Right lung (tissue), 5 donors: ENCODE measurements around the gene TMEM179. TPM values are rescaled to one million over a fixed set of nuclear protein-coding genes. Genes with fewer than 3 reads are reported as not detected.

Experiments
- DNase-seq, 2 donors: peaks; one replicate each; pipeline ENCODE4 v3.0.0-alpha.2; 2013
- polyA plus RNA-seq, 5 donors: library from polyadenylated mRNA; unstranded; fragments of 120-200 nt; gene quantifications; one replicate each; pipeline versions ENCODE4 v1.2.1 to v1.2.3, GENCODE V29; 2013; ENCODE audit warnings: inconsistent platforms in 1 of 5, low replicate concordance in 1 of 5; ENCODE audit not compliant: insufficient read length in 5 of 5, insufficient read depth in 1 of 5

Gene TMEM179
- polyA plus RNA-seq, 5 donors: 1.1 to 1.8 (median 1.4) TPM

DNA sequence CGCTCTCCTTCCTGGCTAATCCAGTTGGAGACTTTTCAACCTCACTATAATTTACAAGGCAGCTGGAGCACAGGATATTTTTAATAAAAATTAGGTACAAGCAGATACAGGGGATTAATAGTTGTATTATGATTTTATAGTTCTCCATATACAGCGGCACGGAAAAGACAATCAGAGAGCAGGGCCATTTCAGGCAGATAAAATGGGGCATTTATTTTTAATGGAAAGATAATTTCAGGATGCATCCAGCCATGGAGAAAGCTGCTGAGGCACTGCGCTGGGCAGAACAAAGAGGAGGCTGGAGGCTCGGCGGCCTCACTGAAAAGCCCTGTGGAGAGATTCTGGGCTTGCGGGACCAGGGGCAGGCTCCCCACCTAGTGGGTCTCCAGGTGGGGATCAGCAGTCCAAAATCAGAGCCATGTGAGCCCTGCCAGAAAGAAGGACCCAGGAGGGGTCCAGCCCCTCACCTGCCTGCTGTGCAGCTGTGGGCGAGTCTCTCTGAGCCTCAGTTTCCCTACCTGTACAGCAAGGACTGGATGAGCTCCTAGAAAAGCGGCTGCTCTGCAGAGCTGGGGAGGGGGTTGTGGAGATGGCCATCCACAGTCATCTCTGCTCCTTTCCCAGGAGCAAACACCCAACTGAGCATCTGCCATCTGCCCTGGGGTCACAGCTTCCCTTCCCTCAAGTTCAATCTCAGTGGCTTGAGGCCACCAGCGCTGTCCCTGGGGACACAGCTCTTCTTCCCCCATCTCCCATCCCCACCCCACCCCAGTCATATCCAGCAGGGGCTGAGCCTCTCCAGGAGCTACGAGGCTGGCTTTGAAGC is 48.9 kb downstream of the TMEM179 start:
- no peak for DNase-seq

DNA sequence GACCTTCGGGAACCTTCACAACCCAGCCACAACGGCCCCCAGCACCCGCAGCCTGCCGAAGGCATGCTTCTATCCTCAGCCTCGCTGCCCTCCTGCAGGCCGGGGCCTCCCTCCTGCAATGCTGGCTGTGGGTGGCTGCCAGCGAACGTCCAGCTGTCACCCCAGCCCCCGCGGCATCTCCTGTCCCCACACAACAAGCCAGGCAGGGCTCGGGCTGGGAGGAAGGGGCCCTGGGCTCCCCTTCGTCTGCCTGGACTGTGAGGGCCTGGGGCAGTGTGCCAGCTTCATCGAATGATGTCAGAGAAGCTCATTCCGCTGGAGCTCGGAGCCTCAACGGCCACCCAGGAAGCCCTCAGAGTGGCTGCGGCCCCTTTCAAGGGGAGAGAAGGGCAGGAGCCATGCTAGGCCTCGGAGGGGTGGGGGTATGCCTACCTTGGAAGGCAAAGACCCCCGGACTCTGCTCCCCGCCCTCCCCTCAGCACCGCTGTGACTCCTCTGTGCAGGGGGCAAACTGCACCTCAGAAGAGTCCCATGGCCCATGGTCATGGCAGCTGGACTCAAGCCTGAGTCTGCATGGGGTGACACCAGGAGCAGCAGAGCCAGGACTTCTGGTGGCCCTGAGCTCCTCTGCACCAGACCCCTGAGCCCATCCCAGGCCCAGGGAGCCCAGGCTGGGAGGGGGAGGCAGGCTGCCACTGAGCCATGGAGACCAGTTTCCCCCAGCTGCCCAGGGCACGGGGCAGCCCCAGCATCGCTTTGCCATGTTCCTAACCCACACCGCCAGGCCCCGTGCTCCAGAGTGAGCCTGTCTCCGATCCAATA is 49.8 kb downstream of the TMEM179 start:
- DNase-seq: peak; percentile 64 to 78

DNA sequence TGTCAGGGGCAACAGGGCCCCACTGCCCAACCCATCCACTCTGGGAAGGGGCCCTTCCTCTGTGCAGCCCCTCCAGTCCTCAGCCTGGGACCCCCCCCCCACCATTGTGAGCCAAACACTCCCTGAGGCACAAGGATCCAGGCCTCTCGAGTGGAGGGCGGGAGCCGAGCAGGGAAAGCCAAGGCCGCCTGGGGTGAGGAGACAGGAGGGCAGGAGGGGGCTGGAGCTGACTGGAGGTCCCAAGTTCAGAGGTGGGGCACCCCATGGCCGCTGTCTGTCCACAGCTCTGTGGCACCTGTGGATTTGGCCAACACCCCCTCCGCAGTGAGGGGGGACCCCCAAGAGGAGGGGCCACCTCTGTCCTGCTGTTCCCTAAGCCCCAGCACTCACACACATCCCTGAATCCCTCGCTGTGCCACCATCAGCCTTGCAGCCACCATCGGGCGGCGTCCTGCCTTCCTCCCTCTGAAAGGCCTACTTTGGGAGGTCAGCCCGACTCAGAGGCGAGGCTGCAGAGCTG is 50.4 kb downstream of the TMEM179 start:
- DNase-seq: no peak

DNA sequence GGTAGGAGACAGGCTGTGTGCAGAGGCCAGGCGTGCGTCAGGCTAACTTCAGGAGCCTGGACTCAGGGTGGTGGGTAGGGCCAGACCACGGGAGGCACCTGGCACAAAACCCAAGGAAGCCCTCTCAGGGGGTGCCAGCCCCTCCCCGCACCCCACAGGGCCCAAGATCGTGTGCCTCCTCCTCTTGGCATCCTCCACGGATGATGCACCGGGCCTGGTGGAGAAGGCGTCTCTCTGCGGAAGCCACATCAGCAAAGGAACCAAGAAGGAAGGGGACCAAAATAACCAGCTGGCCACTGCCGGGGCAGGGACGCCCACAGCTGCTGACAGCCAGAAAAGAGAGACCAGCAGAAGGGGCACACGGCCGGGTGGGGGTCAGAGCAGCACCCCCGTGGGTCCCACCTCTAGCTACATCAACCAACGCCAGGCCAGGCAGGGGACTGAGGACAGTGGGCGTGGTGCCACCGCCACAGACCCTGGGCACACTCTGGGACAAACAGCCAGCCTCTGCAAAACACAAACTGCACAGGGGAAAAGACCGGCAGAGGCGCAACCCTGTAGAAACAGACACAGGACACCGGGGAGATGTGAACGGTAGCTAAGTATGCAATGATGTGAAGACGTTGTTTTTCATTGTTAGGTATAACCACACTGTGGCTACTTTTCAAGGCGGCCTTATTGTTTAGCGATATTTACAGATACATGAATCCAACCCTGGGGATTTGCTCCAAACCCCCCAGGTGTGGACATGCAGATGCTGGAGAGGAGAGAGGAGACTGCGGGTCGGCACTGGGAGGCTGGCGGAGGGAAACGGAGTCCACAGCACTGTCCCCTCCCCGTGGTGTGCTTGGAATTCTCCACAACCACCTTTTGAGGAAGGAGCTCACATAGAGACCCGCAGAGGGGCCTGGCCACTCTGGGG is 51.1 kb downstream of the TMEM179 start:
- no peak for DNase-seq

DNA sequence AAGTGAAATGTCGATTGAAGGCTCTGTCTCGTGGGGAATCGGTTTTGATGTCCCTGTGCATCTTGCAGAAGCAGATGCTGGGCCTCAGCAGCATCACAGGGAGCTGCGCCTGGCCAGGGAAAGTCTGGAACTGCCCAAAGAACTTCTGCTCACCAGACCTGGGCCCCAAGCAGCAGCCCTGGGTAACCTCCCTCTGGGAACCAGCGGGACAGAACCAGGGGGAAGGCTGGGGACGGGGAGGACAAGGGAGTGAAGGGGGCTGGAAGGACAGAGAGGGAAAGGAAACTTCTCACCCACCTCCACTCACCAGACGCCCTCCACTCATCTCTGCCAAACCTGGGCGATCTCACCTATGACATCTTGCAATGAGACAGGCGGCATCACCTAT is 51.8 kb downstream of the TMEM179 start:
- DNase-seq: no peak

DNA sequence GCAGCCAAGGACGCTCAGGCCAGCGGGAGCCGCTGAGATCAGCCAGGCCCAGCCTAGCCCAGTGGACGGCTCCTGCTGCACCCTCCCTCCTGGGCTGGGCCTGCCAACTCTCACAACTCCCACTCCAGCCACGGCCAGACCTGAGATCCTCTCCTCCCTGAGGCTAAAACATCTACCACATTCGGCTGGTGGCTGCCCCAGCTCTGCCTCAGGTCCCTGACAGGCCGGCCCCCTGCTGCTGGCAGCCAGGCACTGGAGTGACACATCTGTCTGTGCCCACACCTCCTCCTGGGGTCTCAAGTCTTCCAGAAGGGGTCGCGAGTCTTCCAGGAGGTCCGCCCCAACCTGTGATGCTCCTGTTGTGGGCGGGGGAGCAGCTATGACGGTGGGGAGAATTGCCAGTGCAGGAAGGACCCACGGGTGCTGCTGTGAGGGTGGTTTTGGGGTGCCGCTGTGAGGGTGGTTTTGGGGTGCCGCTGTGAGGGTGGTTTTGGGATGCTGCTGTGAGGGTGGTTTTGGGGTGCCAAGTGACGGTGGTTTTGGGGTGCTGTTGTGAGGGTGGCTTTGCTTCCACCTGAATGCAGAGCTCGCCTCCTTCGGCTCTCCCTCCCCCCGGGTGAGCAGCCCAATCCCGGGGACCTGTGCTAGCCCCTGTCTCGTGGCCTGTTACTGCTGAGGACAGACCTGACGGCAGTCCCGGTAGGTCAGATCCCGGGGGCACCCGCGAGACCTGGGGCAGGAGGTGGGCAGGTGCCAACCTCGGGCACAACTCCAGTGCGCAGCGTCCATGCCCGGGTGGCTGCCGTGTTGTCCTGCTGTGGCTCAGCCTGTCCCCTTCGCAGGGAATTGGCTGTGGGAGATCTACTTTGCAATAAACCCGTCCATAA is 52.5 kb downstream of the TMEM179 start:
- no peak for DNase-seq

DNA sequence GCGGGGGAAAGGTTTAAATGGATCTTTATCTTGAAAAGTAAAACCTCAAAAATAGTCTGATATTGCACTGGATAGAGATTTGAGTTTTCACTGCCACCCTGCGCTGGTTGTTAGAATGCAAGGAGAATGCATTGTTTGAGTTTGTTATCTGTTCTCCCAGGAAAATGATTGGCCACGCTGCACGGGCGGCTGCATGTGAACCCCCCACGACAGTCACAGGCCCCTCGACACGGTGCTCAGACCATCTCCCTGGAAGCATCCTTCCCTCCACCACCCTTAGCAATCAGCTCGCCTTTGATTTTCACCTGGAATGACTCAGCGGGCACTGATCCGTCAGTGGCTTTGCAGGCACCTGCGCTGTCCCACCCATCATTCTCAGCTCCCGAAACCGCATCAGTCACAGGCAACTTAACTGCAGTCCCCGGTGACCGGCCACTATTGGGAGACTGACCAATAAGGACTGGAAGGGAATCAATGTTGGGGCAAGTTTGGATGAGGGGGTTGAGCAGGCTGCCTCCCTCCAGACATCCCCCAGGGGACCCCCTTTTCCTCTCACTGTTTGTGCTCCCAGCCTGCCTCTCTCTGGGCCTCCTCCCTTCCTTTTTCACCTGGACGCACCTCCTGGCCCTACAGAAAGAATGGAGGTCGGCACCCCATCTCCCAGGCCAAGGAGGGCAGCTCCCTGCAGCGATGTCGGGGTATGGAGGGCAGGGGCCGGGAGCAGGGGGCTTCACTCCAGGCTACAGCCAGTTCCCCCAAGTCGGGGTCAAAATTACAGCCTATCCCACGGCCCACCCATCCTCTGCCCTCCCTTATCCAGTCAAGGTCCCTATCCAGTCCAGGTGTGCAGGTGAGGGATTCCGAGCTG is 53.5 kb downstream of the TMEM179 start:
- no peak for DNase-seq

DNA sequence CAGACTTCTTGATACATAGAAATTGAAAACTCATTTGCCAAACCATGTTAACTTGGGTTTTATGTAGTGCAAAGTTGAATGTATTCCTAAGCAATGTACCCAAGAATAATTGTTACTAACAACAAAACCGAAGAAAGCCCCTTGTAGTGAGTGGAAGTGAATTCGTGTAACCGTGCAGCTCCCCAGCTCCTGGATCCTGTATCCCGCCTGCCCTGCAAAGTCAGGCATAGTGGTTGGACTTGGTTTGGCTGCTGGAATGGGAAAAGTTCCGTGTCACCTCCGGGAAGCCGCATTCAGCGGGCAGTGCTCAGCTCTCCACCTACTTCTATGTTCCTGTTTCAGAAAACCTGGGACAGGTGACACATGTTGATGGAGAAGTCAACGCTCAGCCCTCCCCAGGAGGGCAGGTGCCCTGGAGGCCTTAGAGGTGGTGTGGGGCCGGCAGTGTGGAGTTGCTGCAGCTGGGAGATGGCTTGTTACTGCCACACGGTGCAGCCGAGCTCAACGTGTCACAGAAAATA is 54.2 kb downstream of the TMEM179 start:
- no peak for DNase-seq

DNA sequence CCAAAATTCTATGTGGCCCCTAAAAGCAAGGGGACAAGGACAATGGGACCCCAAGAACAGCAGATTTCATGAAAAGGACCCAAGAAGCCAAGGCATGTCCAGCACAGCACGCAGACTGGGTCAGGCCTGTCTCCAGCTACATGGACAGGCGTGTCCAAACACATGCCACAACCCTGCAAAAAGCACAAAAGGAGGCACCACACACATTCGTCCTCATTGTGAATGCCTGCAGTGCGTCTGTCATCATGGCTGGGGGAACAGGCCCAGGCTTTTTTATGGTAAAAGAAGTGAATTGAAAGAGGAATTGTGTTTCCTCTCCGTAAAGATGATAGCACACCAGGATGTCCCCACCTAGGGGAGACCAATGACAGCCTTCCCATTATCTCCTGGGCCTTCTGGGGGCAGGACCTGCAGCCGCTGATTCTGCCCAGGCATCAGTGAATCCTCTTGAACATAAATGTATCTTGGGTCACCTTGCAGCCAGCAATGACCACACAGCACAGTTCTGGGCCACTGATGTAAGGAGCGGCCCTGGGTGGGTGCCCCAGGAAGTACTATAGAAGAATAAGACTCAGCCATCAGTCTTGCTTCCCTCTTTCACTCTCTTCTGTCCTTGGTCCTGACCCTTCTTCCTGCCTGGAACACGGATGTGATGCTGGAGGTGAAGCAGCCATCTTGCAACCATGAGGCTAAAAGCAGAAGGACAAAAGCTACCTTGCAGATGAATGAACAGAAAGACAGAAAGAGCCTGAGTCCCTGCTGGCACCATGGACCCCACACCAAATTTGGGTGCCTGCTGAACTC is 54.8 kb downstream of the TMEM179 start:
- DNase-seq: no peak

DNA sequence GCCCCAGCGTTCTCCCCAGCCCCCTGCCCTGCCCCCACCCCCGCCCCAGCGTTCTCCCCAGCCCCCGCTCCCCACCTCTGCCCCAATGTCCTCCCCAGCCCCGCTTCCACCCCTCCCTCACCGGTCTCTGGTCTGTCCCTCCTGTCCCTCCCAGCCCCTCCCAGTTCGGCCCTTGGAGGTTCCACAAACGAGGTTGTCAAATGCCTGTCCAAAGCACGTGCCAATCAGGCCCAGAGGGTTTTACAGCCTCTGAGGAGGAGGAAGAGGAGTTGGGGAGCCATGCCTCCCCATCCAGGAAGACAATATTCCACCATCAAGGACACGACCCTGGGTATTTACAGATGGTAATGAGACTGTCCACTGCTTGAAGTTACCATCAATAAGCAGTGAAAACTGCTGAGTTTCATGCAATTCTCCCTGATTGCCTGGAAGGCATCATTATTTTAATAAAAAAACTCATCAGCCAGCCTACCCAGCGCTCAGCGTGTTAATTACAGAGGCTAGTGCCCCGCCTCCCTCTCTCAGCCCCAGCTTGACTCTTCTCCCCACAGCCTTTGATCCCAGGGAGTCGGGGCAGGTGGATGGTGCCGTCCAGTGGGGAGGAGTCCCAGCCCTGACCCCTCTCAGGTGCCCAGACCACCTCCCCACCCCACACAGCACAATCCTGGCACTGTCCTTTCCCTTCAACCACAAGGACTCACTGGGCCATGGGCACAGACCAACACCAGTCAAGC is 55.6 kb downstream of the TMEM179 start:
- no peak for DNase-seq

DNA sequence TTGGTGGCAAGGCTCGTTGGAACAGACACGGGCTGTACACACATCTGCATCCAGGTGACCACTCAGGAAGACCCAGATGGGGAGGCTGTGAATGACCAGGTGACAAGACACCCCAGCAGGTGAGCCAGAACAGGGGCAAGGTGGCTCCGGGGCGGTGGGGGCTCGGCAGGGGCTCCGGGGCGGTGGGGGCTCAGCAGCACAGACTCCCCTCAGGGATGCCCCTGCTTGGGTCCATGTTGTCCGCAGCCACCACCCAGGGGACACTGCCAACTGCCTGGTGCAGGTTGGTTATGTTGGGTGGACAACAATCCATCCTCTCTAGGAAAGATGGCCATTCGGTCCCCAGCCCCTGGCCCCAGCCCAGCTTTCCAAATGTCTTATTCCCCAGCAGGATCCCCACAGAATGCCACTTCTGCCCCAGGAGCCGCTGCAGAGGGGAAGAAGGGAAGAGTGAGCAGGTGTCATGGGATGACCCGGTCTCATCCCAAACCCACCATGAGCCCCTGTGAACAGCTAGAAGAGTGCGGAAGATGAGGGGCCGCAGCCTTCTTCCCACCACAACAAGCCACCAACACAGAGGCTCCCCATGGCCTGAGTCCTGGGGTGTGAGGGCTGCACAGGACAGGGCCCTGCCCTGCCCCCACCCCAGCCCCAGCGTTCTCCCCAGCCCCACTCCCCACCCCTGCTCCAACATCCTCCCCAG is 56.4 kb downstream of the TMEM179 start:
- DNase-seq: no peak

DNA sequence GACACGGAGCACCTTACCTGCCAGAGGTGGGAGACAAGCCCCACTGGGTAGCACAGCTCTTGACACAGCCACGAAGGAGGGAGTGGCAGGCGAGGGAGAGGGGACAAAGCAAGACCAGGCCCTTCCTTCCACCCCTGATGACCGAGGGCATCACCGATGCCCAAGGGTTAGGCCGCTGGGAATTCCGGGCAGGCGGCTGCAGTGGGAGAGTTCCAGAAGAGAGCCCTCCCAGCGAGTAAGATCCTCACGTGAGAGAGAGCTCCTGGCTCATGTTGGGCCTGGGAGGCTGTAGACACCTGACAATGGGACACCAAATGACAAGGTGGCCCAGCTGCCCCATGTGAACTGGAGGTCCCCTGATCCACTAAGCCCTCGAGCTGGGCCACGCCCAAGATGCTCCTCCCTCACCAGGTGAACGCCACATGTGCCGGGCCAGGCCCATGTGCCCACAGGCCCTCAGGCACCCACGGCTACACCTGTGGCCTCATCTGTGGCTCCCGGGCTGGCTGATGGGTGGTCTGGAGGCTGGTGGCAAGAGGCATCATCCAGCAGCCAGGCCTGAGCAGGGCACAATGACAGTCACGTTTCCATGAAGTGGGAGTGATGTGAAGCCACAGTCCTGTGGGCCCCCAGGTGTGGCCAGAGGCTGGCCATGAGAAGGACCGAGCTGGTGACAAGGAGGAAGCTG is 57.1 kb downstream of the TMEM179 start:
- no peak for DNase-seq

DNA sequence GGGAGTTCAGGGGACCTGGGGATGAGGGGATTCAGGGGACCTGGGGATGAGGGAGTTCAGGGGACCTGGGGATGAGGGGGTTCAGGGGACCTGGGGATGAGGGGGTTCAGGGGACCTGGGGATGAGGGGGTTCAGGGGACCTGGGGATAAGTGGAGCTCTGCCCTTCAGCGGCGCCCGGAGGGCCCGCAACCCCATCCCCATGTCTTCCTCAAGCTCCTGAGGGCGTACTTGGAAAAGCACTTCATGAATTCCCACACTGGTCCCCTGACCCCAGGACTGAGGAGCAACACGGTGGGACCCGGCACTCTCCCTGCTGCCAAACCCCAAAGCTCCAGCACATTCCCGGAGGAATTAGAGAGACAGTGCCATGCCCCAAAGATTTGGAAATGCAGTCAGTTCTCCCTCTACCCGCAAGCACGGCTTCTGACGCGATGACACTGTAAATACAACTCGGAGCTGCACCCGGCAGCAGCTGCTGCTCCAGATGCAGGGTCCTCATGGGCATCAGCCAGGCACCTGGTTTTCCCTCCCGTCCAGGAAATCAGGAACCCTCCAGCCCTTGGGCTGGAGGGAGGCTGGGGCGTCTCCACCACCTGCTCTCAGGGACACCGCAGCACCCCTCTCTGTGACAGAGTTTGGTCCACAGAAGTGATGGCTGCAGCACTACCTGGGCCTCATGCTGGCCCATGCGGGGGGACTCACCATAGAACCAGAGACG is 57.8 kb downstream of the TMEM179 start:
- DNase-seq: no peak

DNA sequence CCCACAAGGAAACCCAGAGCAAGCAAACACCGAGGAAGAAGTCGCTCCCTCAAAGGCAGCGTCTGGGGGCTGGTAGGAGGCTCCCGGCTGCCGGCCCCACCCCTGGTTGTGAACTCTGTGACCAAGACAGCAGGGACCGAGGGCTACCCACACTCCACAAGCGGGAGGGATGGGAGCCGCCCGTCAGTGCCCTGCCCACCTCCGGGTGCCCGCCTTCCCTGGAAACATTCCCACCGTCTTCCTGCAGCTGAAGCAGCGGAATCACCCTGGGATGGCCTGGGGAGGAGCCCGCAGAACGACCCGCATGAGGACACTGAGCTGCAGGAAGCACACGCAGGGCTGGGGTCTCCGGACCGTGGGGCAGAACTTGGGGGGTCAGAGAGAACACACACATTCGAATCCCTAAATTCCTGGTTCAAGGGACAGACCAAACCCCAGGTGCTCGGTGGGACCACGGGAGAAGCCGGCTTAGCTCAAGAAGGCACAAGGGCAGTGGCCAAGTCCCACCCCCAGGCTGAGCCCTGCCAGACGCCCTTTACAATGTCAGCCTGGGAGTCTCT is 58.5 kb downstream of the TMEM179 start:
- no peak for DNase-seq

DNA sequence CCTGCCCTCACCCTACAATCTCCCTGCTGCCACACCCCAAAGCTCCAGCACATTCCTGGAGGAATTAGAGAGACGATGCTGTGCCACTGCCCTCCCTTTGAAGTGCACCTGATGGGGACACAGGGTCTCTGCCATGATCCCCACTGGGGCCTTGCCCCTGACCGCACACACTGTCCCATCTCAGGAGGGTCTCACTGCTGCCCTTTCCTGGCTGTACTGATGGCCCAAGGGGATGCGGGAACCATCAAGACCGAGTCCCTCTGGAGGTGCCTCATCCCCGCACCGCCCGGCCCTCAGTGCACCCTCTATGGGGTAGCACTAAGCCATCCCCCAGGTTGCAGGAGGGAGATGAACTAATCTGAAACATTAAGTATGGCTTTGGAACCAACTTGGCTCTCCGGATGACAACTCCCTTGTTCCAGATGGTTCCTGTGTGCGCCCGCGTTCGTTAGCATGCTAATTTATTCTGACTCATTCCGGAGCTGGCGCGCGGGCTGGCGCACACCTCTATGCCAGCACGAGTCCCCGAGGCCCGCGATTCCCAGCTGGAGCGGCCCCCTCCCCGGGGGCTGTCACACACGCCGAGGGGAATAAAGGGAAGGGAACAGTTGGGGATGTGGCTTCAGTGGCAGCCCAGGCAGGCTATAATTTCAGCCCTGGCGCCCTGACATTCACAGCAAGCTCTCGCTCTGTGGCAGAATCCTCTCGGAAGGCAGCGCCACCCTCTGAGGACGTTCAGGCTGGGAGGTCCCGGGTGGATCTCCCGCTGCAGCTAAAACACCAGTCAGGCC is 59.2 kb downstream of the TMEM179 start:
- no peak for DNase-seq
